HG02571 (cell line): Measurements from ENCODE around the gene CRAT.

Experiments
- ATAC-seq: cut with Tn5 transposase; IDR thresholded peaks from one replicate; pipeline ENCODE4 v1.9.1; 2021; ENCODE audit warnings: mild to moderate bottlenecking, moderate library complexity; ENCODE audit not compliant: unreplicated experiment

CRAT gene

GRCh38 chr9:129068990-129069861, 41.4 kb downstream of the CRAT start:
- ATAC-seq, result no peak

- ATAC-seq, result no peak
These were observed 42.5 kb downstream of the CRAT start for GRCh38 chr9:129068110-129068509.

- no peak for ATAC-seq
These were observed 46.1 kb downstream of the CRAT start for GRCh38 chr9:129064499-129064908.

GRCh38 chr9:129063061-129063460, 47.5 kb downstream of the CRAT start:
- ATAC-seq, result no peak

GRCh38 chr9:129060991-129061390, 49.6 kb downstream of the CRAT start:
- ATAC-seq, result no peak

- ATAC-seq, result no peak
These were observed 50.5 kb downstream of the CRAT start for GRCh38 chr9:129059796-129060785.

GRCh38 chr9:129058965-129059795, 51.4 kb downstream of the CRAT start:
- no peak for ATAC-seq

- ATAC-seq, result no peak
These were observed 56.3 kb downstream of the CRAT start for GRCh38 chr9:129054163-129054851.

- no peak for ATAC-seq
These were observed 57.6 kb downstream of the CRAT start for GRCh38 chr9:129053020-129053419.

- ATAC-seq, result no peak
These were observed 58.0 kb downstream of the CRAT start for GRCh38 chr9:129052592-129052991.
